C4-2B (cell line): ENCODE data around the gene ADORA2B.
"Not testable (repeated sequence)": the region's sequence is repeated elsewhere in the genome, so short reads cannot be mapped to it uniquely, and the experiment has no call there.

ENCODE experiments used
- H3K27ac ChIP-seq: fragments of 450-650 bp; 2 replicates; pipeline ENCODE4 v1.5.1; 2017
- CTCF ChIP-seq: fragments of 450-650 bp; conservative IDR thresholded peaks from 2 replicates; pipeline ENCODE4 v1.5.1; 2017; ENCODE audit warnings: mild to moderate bottlenecking
- ZFX ChIP-seq: fragments of 450-650 bp; IDR thresholded peaks from 2 replicates; pipeline ENCODE4 v1.6.1; 2017

The ADORA2B gene

GRCh38 chr17:15944759-15945526 lies at the start of gene ADORA2B:
Gene ADORA2B (plus strand): TSS chr17:15945130. CDS start chr17:15945249, 119 bp downstream.
- peak within 1 kb of the TSS; percentile 75 for H3K27ac ChIP-seq
- TF ChIP-seq ZFX = peak; percentile 49; the same call in 1 of the 2 replicates
- TF ChIP-seq CTCF = peak; percentile 90

- TF ChIP-seq ZFX (no peak), CTCF (no peak)
- H3K27ac ChIP-seq = no peak overlapping the region
These were observed 48.7 kb upstream of the ADORA2B start for GRCh38 chr17:15896277-15896676.

- no peak overlapping the region for H3K27ac ChIP-seq
- no peak for TF ChIP-seq ZFX
- TF ChIP-seq CTCF = no peak
These were observed 48.1 kb upstream of the ADORA2B start for GRCh38 chr17:15896834-15897233.

GRCh38 chr17:15899596-15899995 lies 45.3 kb upstream of the ADORA2B start:
- not testable (repeated sequence) for H3K27ac ChIP-seq

GRCh38 chr17:15900871-15901270 lies 44.1 kb upstream of the ADORA2B start:
- TF ChIP-seq CTCF (no peak), ZFX (no peak)
- H3K27ac ChIP-seq = no peak overlapping the region

GRCh38 chr17:15905236-15905635 lies 39.7 kb upstream of the ADORA2B start:
- H3K27ac ChIP-seq = not testable (repeated sequence)

- TF ChIP-seq CTCF (no peak), ZFX (no peak)
- H3K27ac ChIP-seq = no peak overlapping the region
These were observed 37.6 kb upstream of the ADORA2B start for GRCh38 chr17:15907290-15907689.

GRCh38 chr17:15908378-15908777 lies 36.6 kb upstream of the ADORA2B start:
- TF ChIP-seq CTCF (no peak), ZFX (no peak)
- no peak overlapping the region for H3K27ac ChIP-seq
